Tibial nerve (tissue), 4 donors: ENCODE measurements around the gene TXNRD3. TPM values are rescaled to one million over a fixed set of nuclear protein-coding genes. Genes with fewer than 3 reads are reported as not detected.

Experiments used
- DNase-seq, 2 donors: peaks; one replicate each; pipeline ENCODE4 v3.0.0-alpha.2; 2019; ENCODE audit warnings: low spot score in 2 of 2
- H3K27ac ChIP-seq, 4 donors: fragments of 200-600 bp; sonication (generic) in 3 of 4; one replicate each; pipeline ENCODE4 v1.5.1; 2017 to 2019; ENCODE audit warnings: mild to moderate bottlenecking in 1 of 4
- H3K27me3 ChIP-seq, 2 donors: fragments of 200-600 bp; sonication (generic) in 1 of 2; one replicate each; pipeline versions ENCODE4 v1.5.1 to v1.6.0; 2017 to 2019
- H3K36me3 ChIP-seq, 3 donors: fragments of 200-600 bp; sonication (generic); one replicate each; pipeline ENCODE4 v1.5.1; 2018 to 2019
- H3K4me1 ChIP-seq, 4 donors: fragments of 200-600 bp; sonication (generic) in 3 of 4; one replicate each; pipeline ENCODE4 v1.5.1; 2017 to 2019
- H3K4me3 ChIP-seq, 4 donors: fragments of 200-600 bp; sonication (generic) in 3 of 4; one replicate each; pipeline ENCODE4 v1.5.1; 2017 to 2019; ENCODE audit warnings: mild to moderate bottlenecking in 1 of 4, moderate library complexity in 1 of 4
- H3K9me3 ChIP-seq, 4 donors: fragments of 200-600 bp; sonication (generic) in 3 of 4; one replicate each; pipeline ENCODE4 v1.5.1; 2017 to 2019
- CTCF ChIP-seq, 5 experiments: fragments of 200-600 bp in 3 of 5; fragments of 450-650 bp in 2 of 5; sonication (generic) in 3 of 5; IDR thresholded peaks; one replicate each; pipeline ENCODE4 v1.5.1; 2016 to 2019; ENCODE audit warnings: antibody characterized with exemption in 5 of 5, mild to moderate bottlenecking in 3 of 5, moderate library complexity in 2 of 5
- EP300 ChIP-seq, 2 donors: sonication (generic); formaldehyde crosslinking; IDR thresholded peaks; one replicate each; pipeline ENCODE4 v1.6.1; 2017; ENCODE audit warnings: antibody characterized with exemption in 2 of 2, mild to moderate bottlenecking in 1 of 2
- POLR2A ChIP-seq, 2 donors: fragments of 450-650 bp; IDR thresholded peaks; one replicate each; pipeline ENCODE4 v1.6.1; 2017; ENCODE audit warnings: antibody characterized with exemption in 2 of 2, mild to moderate bottlenecking in 2 of 2, moderate library complexity in 2 of 2
- WGBS, 2 donors: methylation state at CpG; one replicate each; pipeline ENCODE4 v1.1.5; 2018; 5-methylcytosine and 5-hydroxymethylcytosine counted together
- total RNA-seq, 4 donors: library from RNA; depleted of rRNA; stranded (reverse); fragments of >200 nt; gene quantifications; one replicate each; pipeline ENCODE4 v1.1.0, GENCODE V29; 2016

TXNRD3 gene
- total RNA-seq, 4 donors from 2014 or later, result 18.6 to 33.3 (median 23.3) TPM

- Histone ChIP-seq H3K27ac (no peak overlapping the region), H3K27me3 (peaks cover 0 to 26% of the 10 kb centered on the region in 2 donors), H3K9me3 (no peaks in the 10 kb centered on the region), H3K4me3 (no peak overlapping the region), H3K4me1 (peaks cover 0 to 9% (median 4%) of the 10 kb centered on the region in 4 donors), H3K36me3 (no peaks in the 10 kb centered on the region)
- 90 to 97% methylated on average over 3 of the region's 3 CpGs for WGBS, 2 donors
- no peak for TF ChIP-seq CTCF (IDR thresholded peaks at IDR 0.05)
- TF ChIP-seq POLR2A (IDR thresholded peaks at IDR 0.05), result no peak
- no peak for TF ChIP-seq EP300 (IDR thresholded peaks at IDR 0.05)
- DNase-seq, result no peak
Measured at GRCh38 chr3:126658584-126658983, 3.7 kb upstream of the TXNRD3 start.

- peaks cover 0 to 26% of the 10 kb centered on the region in 2 donors for H3K27me3 ChIP-seq
Measured at GRCh38 chr3:126657901-126658300, 3.0 kb upstream of the TXNRD3 start.

GRCh38 chr3:126656371-126657134 lies 1.6 kb upstream of the TXNRD3 start:
- Histone ChIP-seq H3K27me3 (peaks cover 0 to 24% of the 10 kb centered on the region in 2 donors), H3K4me1 (peaks cover 0 to 15% (median 4%) of the 10 kb centered on the region in 4 donors), H3K4me3 (no peak overlapping the region), H3K36me3 (no peaks in the 10 kb centered on the region), H3K27ac (no peak overlapping the region), H3K9me3 (no peaks in the 10 kb centered on the region)
- WGBS, 2 donors, result 72 to 79% methylated on average over 8 of the region's 8 CpGs
- TF ChIP-seq POLR2A (IDR thresholded peaks at IDR 0.05) (no peak), CTCF (IDR thresholded peaks at IDR 0.05) (no peak), EP300 (IDR thresholded peaks at IDR 0.05) (no peak)
- DNase-seq, result no peak

More at GRCh38 chr3:126657901-126658300, 3.0 kb upstream of the TXNRD3 start:
- TF ChIP-seq CTCF (IDR thresholded peaks at IDR 0.05), result no peak
- no peak for TF ChIP-seq EP300 (IDR thresholded peaks at IDR 0.05)
- TF ChIP-seq POLR2A (IDR thresholded peaks at IDR 0.05), result no peak
- H3K4me3 ChIP-seq, result no peak overlapping the region
- DNase-seq, result no peak
- peaks cover 0 to 15% (median 4%) of the 10 kb centered on the region in 4 donors for H3K4me1 ChIP-seq
- H3K36me3 ChIP-seq, result no peaks in the 10 kb centered on the region
- WGBS, 2 donors, result 77 to 95% methylated on average over 2 of the region's 2 CpGs
- no peaks in the 10 kb centered on the region for H3K9me3 ChIP-seq
- H3K27ac ChIP-seq, result no peak overlapping the region

- 89 to 93% methylated on average over 11 of the region's 11 CpGs for WGBS, 2 donors
- H3K9me3 ChIP-seq, result no peaks in the 10 kb centered on the region
- H3K4me1 ChIP-seq, result peaks cover 0 to 15% (median 4%) of the 10 kb centered on the region in 4 donors
- no peak for TF ChIP-seq POLR2A (IDR thresholded peaks at IDR 0.05)
- TF ChIP-seq EP300 (IDR thresholded peaks at IDR 0.05), result no peak
- no peak for TF ChIP-seq CTCF (IDR thresholded peaks at IDR 0.05)
- H3K27ac ChIP-seq, result no peak overlapping the region
- H3K36me3 ChIP-seq, result no peaks in the 10 kb centered on the region
- no peak for DNase-seq
- no peak overlapping the region for H3K4me3 ChIP-seq
- peaks cover 0 to 19% of the 10 kb centered on the region in 2 donors for H3K27me3 ChIP-seq
Measured at GRCh38 chr3:126655887-126656286, 963 bp upstream of the TXNRD3 start.

GRCh38 chr3:126649556-126650092 lies 5.3 kb downstream of the TXNRD3 start:
- Histone ChIP-seq H3K4me1 (peaks cover 0 to 10% (median 4%) of the 10 kb centered on the region in 4 donors), H3K27me3 (no peaks in the 10 kb centered on the region), H3K9me3 (peaks cover 0 to 6% (median 0%) of the 10 kb centered on the region in 4 donors), H3K27ac (no peak overlapping the region), H3K36me3 (peaks cover 0 to 15% (median 0%) of the 10 kb centered on the region in 3 donors), H3K4me3 (no peak overlapping the region)
- TF ChIP-seq CTCF (IDR thresholded peaks at IDR 0.05) (no peak), POLR2A (IDR thresholded peaks at IDR 0.05) (no peak), EP300 (IDR thresholded peaks at IDR 0.05) (no peak)
- WGBS, 2 donors, result 68 to 72% methylated on average over 2 of the region's 2 CpGs
- DNase-seq, result no peak
